Fibroblast of lung (primary cell): ENCODE data around the gene DNAAF2. TPM values are rescaled to one million over a fixed set of nuclear protein-coding genes. Genes with fewer than 3 reads are reported as not detected.

Experiments
- DNase-seq, 2 donors: peaks; one replicate each; pipeline versions ENCODE4 v3.0.0 to v3.0.0-alpha.2; 2010; ENCODE audit warnings: low read depth in 2 of 2
- H2AFZ ChIP-seq: 2 replicates; pipeline ENCODE4 v1.5.1; 2012; ENCODE audit warnings: low read length, control low read depth, inconsistent platforms
- H3K27ac ChIP-seq: 2 replicates; pipeline ENCODE4 v1.5.1; 2011; ENCODE audit warnings: low read length, control low read depth; ENCODE audit not compliant: insufficient read depth
- H3K27me3 ChIP-seq: 2 replicates; pipeline ENCODE4 v1.5.1; 2011; ENCODE audit warnings: mild to moderate bottlenecking, low read length; ENCODE audit not compliant: control insufficient read depth, insufficient read depth
- H3K36me3 ChIP-seq: 2 replicates; pipeline ENCODE4 v1.5.1; 2011; ENCODE audit warnings: low read length; ENCODE audit not compliant: control insufficient read depth, insufficient read depth
- H3K4me1 ChIP-seq: 2 replicates; pipeline ENCODE4 v1.5.1; 2011; ENCODE audit warnings: low read length; ENCODE audit not compliant: control insufficient read depth, insufficient read depth; ENCODE audit errors: extremely low read depth
- H3K4me2 ChIP-seq: 2 replicates; pipeline ENCODE4 v1.5.1; 2011; ENCODE audit warnings: low read length, control low read depth; ENCODE audit not compliant: insufficient read depth; ENCODE audit errors: extremely low read depth
- H3K4me3 ChIP-seq, 4 experiments: fragments of 200-600 bp in 1 of 4; sonication (generic) in 1 of 4; replicated peaks in 1 of 4; 2 replicates each; pipeline ENCODE4 v1.5.1; 2011 to 2016; ENCODE audit warnings: low read length in 4 of 4, low read depth in 3 of 4, mild to moderate bottlenecking in 3 of 4, control low read depth in 2 of 4, inconsistent platforms in 1 of 4, mixed read lengths in 1 of 4; ENCODE audit not compliant: insufficient read depth in 1 of 4; ENCODE audit errors: control extremely low read depth in 1 of 4
- H3K79me2 ChIP-seq: 2 replicates; pipeline ENCODE4 v1.5.1; 2012; ENCODE audit warnings: mild to moderate bottlenecking, low read length, inconsistent platforms; ENCODE audit not compliant: control insufficient read depth, insufficient read depth
- H3K9ac ChIP-seq: 2 replicates; pipeline ENCODE4 v1.5.1; 2011; ENCODE audit warnings: mild to moderate bottlenecking, low read length, control low read depth; ENCODE audit not compliant: insufficient read depth
- H3K9me3 ChIP-seq: 2 replicates; pipeline ENCODE4 v1.5.1; 2012; ENCODE audit warnings: low read depth, low read length; ENCODE audit not compliant: control insufficient read depth, insufficient read depth
- H4K20me1 ChIP-seq: 2 replicates; pipeline ENCODE4 v1.5.1; 2011; ENCODE audit warnings: low read length; ENCODE audit not compliant: control insufficient read depth, insufficient read depth; ENCODE audit errors: extremely low read depth
- CTCF ChIP-seq, 2 donors: IDR thresholded peaks in 1 of 2; conservative IDR thresholded peaks in 1 of 2; 1 replicate in 1 of 2; 2 replicates in 1 of 2; pipeline ENCODE4 v1.5.1; 2011 to 2012; ENCODE audit warnings: low read length in 2 of 2, control low read depth in 1 of 2, inconsistent platforms in 1 of 2, low read depth in 1 of 2, mild to moderate bottlenecking in 1 of 2
- EZH2 ChIP-seq: IDR thresholded peaks from 2 replicates; pipeline ENCODE4 v1.5.1; 2012; ENCODE audit warnings: low read length, control low read depth, mild to moderate bottlenecking; ENCODE audit errors: missing control alignments
- polyA plus RNA-seq, 2 donors: library from polyadenylated mRNA; depleted of rRNA in 1 of 2; stranded (reverse) in 1 of 2; unstranded in 1 of 2; fragments of >200 nt; gene quantifications; 2 replicates each; pipeline ENCODE4 v1.2.1, GENCODE V29; 2011 to 2012; ENCODE audit warnings: missing spikeins in 1 of 2
- total RNA-seq: library from RNA; depleted of rRNA; stranded (reverse); fragments of >200 nt; gene quantifications from 2 replicates; pipeline ENCODE4 v1.2.1, GENCODE V29; 2014

The DNAAF2 gene
- total and polyA plus RNA-seq, 2 donors (not counting 1 experiment from before 2014, with no cell fraction given) = 6.5 to 9.1 TPM

- TF ChIP-seq CTCF (conservative IDR thresholded peaks at IDR 0.05 in 1 of 2, IDR thresholded peaks at IDR 0.05 in 1 of 2; ENCODE audit: low read depth in 1 of 2, low read length in 2 of 2) (no peak), EZH2 (no peak)
- DNase-seq = no peak
- no peaks in the 10 kb centered on the region for H3K9me3 ChIP-seq
- no peak overlapping the region for H3K27ac ChIP-seq
- H3K27me3 ChIP-seq = no peaks in the 10 kb centered on the region
- H3K9ac ChIP-seq = no peak overlapping the region
- peaks cover 4% of the 10 kb centered on the region for H3K36me3 ChIP-seq
- H3K4me2 ChIP-seq = no peak overlapping the region
- H3K4me1 ChIP-seq = peaks cover 2% of the 10 kb centered on the region
- no peak overlapping the region for H2AFZ ChIP-seq
- H3K4me3 ChIP-seq = no peak overlapping the region
- no peaks in the 10 kb centered on the region for H4K20me1 ChIP-seq
- H3K79me2 ChIP-seq = peaks cover 34% of the 10 kb centered on the region
Observed at GRCh38 chr14:49640540-49641417, 5.7 kb upstream of the DNAAF2 start.

GRCh38 chr14:49637534-49638078 lies 2.6 kb upstream of the DNAAF2 start:
- Histone ChIP-seq H3K27ac (no peak overlapping the region), H2AFZ (no peak overlapping the region), H4K20me1 (no peaks in the 10 kb centered on the region), H3K36me3 (peaks cover 4% of the 10 kb centered on the region), H3K9ac (no peak overlapping the region), H3K4me2 (no peak overlapping the region), H3K27me3 (no peaks in the 10 kb centered on the region), H3K79me2 (peaks cover 45% of the 10 kb centered on the region), H3K4me3 (no peak overlapping the region), H3K9me3 (no peaks in the 10 kb centered on the region), H3K4me1 (peaks cover 2% of the 10 kb centered on the region)
- TF ChIP-seq EZH2 (no peak), CTCF (conservative IDR thresholded peaks at IDR 0.05 in 1 of 2, IDR thresholded peaks at IDR 0.05 in 1 of 2; ENCODE audit: low read depth in 1 of 2, low read length in 2 of 2) (no peak)
- DNase-seq = no peak

GRCh38 chr14:49636866-49637265 lies 1.8 kb upstream of the DNAAF2 start:
- Histone ChIP-seq H3K36me3 (peaks cover 4% of the 10 kb centered on the region), H3K9me3 (no peaks in the 10 kb centered on the region), H4K20me1 (no peaks in the 10 kb centered on the region), H3K4me1 (peaks cover 3% of the 10 kb centered on the region), H3K79me2 (peaks cover 51% of the 10 kb centered on the region), H3K27me3 (no peaks in the 10 kb centered on the region), H3K9ac (no peak overlapping the region), H2AFZ (no peak overlapping the region), H3K4me3 (no peak overlapping the region), H3K27ac (no peak overlapping the region), H3K4me2 (no peak overlapping the region)
- DNase-seq = no peak
- TF ChIP-seq EZH2 (no peak), CTCF (conservative IDR thresholded peaks at IDR 0.05 in 1 of 2, IDR thresholded peaks at IDR 0.05 in 1 of 2; ENCODE audit: low read depth in 1 of 2, low read length in 2 of 2) (no peak)
